ENCODE results near the gene GAK.

Gene GAK

DNA sequence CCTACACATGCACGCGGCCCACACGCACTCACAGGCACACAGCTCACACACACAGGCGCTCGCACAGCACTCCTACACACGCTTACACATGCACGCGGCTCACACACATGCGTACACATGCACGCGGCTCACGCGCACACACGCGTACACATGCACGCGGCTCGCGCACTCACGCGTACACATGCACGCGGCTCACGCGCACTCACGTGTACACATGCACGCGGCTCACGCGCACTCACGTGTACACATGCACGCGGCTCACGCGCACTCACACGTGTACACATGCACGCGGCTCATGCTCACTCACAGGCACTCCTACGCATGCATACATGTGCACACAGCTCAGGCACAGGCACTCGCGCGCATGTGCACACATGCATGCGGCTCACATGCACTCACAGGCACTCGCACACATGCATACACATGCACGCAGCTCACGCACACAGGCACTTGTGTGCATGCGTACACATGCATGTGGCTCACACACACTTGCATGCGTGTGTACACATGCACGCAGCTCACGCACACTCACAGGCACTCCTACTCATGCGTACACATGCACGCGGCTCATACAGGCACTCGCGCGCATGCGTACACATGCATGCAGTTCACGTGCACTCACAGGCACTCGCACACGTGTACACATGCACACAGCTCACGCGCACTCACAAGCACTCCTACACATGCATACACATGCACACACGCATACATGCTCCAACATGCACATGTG is 44.9 kb downstream of the GAK start:
- no peak for DNase-seq

DNA sequence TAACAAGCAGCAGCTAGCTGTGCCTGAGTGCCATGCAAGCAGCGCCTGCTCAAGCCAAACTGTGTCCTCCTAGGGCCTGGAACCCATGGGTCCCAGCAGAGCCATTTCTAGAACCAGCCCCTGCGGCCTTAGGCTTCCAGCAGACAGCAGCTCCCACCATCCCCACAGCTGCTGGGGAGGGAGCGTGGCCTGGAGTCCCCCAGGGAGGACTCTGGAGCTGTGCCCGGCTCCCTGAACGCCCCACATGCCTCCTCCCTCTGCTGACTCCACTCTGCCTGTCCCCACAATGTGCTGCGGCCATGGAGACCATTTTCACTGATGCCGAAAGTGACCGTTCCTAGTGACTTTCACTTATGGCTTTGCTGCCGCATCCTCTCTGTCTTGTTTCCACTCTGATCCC is 45.9 kb downstream of the GAK start:
- no peak for DNase-seq

DNA sequence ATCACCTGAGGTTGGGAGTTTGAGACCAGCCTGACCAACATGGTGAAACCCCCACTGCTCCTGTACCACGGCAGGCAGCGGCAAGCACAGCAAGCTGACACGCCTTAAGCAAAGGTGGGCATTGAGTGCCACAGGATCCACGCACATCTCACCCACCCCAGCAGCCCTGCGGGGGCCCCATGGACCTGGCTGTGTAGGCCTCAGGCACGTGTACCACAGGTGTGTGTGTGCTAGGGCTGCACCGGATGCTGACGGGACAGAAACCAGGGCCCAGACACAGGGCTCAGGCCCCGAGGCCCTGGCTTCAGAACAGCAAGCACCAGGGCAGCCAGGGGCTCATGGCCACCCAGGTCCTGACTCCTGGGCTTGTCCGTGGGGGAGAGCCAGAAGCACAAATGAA is 46.8 kb downstream of the GAK start:
- no peak for DNase-seq

DNA sequence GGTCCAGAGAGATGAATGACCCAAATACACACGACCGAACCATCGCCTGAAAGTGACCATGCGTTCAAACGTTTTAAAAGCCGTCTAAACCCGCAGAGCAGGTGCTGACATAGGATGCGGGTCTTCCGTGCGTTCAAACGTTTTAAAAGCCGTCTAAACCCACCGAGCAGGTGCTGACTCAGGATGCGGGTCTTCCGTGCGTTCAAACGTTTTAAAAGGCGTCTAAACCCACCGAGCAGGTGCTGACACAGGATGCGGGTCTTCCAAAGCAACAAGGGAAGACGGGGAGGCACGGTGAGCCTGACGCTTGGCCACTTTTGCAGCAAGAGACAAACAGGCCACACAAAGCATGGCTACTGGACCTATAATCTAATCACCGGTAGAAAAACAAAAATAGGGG is 47.2 kb downstream of the GAK start:
- DNase-seq: no peak

DNA sequence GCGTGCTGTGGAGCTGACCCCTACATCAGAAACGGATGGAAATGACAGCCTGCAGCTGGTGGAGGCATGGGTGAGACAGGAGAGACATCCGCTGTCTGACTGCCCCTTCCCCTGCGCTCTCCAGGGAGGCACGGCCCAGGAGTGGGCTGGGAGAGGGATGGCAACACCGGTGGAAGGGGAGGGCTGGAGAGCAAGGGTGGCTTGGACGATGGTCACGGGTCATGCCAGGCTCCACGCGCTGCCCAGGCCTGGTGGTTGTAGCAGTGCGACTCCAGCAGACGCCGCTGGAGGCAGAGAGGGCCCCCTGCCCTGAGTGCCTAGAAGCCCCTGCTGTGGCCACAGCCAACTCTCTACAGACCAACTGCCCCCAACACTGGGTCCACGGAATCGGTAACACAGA is 47.9 kb downstream of the GAK start:
- no peak for DNase-seq

DNA sequence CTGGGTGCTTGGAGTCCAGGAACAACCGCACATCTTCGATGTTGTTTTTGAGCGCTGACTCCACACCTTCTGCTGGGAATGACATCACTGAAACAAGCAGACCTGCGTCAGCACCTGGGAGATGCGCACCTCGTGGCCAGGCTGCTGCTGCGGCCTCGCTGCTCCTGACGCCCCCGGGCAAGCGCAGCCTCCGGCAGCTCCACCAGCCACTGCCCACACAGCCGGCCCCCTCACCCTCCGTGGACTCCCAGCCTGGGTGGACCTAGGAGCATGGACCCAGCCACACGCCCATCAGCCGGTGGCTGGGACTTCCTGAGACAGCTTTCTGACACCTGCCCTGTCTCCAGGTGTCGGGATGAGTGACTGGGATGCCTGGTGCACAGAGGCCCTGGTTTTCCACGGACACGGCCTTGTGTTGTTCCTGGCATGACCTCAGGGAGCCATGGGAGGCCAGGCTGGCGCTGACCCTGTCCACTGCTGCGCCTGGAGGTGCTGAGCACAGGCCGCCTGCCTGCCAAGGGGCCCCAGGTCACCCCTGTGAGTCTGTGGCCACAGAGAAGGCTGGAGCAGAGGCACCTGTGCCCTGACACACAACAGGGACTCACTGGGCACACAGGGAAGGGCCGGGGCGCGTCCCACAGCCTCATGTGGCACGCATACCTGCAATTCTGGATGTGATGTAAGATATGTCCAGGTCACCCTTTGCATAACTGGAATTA is 48.6 kb downstream of the GAK start:
- DNase-seq: no peak

DNA sequence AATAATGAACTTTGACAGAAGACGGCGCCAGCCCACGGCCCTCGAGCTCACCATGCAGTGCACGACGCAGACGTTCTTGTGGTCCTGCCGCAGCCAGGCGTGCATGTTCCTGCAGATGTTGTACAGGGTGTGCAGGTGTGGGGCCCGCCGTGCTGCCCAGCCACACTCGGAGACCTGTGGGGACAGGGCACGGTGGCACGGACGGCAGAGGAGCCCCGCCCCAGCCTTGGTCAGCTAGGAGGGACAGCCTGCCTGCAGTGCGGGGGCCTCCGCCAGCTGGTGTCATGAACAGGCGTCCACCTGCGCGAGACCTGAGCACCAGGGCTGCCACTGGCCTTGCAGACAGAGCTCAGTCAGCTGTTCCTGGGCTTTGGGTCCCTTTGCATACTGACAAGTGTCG is 49.5 kb downstream of the GAK start:
- no peak for DNase-seq

DNA sequence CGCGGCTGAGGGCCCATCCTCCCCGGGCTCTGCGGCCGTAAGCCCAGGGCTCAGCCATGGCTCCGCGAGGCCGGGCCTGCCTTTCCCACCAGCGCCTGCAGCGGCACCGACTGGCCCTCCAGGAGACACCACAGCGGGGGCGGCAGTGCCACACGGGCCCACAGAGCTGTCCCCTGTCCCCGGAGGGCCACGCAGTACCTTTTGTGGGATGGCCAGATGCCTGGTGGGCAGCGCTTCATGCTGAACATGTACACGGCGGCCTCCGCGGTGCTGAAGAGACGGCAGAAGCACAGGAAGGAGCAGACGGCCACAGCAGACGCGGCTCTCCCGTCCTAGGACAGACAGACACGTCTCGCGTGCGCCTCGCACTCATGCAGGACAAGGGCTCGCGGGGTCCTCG is 50.4 kb downstream of the GAK start:
- no peak for DNase-seq

DNA sequence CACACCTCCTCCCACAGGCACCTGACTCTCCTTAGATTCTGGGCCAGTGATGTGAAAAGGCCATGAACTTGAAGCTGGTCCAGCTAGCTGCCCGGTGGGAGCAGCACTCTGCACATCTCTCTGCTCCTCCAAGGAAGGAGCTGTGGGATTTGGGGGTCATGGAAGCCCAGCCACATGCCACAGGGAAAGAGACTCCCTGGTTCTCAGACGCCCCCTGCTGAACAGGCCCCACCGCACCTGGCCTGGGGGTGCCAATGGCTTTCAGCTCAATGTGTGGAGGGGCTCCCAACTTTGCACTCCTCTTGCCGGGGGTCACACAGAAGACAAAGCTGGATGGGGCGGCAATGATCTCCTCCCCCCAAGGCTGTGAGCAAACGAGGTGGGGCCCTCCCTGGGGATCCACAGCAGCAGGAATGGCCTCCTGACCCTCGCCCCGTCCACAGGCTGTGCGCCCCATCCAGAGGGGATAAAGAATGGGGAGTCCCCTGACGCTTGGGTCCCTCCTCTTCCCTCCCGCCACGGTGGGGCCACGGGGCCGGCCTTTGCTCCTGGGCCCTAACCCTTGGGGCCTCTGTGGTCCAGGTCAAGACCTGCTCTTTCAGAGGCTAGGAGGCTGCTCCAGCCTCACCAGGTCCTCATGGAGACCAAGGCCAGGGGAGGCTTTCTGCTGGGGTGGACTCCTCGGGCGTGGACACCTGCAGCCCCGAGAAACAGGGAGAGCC is 51.3 kb downstream of the GAK start:
- DNase-seq: no peak

DNA sequence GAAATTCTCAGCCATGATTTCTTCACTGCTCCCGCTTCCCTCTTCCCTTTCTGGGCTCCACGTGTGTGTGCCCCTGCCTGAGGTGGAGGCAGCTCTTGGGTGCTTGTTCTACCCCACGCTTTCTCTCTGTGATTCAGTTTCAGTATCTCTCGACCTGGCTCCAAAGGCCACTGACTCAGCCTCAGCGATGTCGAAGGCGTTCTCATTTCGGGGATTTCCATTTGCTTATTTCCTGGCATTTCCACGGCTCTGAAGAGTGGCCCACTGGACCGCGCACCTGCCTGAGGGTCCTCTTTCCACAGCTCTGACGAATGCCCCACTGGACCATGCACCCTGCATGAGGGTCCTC is 52.4 kb downstream of the GAK start:
- DNase-seq: no peak

DNA sequence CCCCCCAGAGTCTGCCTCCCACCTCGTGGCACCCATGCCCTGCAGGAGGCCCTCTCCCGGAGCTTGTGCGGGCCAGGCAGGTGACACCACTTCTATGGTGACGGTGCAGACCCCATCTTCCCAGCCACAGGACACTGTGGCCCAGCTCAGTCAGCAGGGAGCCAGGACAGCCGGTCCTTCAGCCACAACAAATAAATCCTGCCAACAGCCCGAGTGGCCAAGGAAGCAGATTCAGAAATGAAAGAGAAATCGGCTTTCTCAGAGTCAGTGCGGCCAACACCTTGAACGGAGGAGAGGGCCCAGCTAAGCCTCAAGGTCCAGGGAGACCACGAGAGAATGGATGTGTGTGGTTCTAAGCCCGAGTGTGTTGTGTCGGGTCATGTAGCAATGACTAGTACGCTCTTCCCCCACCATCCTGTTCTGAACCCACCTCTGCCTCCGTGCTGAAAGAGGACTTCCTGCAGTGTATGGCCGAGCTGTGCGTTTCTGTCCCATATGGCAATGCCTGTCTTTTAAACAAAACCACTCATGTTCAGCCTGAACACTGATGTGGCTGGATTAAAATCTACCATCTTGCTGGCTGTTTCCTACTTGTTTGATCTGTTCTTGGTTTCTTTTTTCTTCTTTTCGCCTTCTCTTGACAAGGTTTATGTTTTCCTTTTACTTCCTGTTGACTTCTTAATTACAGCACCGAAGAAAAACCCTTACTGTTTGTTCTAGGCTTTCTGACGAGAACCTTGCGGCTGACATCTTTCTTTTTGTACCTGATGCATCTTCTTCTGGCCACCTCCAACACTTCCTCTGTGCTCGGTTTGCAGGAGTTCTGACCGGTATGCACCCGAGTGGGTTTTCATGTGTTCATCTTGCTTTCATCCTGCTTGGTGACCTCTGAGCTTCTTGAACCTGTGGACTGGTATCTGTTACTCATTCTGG is 53.1 kb downstream of the GAK start:
- no peak for DNase-seq

DNA sequence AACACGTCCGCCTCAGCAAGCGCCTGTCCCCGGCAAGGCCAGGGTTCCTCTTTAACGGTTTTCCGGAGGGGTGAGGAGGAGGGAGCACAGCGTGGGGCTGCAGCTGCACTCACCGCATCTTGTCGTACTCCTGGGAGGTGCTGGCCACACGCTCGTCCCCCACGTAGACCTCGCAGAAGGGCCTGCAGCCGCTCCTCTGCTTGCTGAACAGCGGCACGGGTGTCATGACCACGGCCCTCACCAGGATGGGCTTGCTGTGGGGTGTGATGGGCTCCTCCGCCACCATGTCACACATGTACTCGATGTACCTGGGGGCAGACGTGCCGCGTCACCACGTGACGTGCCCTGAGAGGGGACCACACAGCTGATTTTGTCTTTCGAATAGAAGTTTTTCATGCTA is 54.6 kb downstream of the GAK start:
- no peak for DNase-seq

DNA sequence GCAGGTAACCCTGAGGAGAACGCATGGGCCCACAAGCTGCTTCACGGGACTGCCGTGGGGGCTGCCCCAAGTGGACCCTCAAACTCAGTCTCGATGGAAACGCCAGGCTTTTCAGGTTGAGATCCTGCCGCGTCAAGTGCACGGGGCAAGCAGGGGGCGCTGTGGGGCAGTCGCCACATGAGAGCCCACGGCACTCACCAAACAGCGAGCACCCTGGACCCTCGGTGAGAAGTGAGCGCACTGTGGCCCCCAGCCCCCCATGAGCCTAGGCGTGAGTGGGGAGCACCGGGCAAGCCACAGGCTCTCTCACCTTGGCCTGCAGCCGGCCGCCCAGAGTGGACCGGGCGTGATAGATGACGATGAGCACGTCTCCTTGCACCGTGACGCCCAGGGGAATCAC is 55.3 kb downstream of the GAK start:
- no peak for DNase-seq

DNA sequence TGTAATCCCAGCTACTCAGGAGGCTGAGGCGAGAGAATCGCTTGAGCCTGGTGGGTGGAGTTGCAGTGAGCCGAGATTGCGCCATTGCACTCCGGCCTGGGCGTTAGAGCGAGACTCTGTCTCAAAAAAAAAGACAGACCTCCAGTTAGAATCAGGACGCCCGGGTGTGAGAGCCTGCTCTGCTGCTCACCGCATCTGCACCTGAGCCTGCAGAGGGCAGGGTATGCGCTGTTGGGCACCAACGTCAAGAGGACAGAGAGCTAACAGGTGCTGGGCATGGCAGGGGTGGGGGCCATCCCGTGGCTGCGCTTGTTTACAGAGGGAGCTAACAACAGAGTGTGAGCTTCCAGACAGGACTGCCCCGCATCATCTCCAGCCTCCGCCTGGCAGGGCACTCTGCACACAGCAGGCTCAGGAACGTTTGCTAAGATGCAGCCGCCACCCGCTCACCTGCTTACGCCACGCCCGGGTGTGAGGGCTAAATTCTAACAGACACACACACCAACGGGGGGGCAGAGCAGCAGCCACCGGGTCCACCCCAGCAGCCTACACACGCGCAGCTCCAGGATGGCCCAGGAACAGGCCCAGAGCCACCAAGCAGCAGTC is 56.2 kb downstream of the GAK start:
- DNase-seq: no peak

DNA sequence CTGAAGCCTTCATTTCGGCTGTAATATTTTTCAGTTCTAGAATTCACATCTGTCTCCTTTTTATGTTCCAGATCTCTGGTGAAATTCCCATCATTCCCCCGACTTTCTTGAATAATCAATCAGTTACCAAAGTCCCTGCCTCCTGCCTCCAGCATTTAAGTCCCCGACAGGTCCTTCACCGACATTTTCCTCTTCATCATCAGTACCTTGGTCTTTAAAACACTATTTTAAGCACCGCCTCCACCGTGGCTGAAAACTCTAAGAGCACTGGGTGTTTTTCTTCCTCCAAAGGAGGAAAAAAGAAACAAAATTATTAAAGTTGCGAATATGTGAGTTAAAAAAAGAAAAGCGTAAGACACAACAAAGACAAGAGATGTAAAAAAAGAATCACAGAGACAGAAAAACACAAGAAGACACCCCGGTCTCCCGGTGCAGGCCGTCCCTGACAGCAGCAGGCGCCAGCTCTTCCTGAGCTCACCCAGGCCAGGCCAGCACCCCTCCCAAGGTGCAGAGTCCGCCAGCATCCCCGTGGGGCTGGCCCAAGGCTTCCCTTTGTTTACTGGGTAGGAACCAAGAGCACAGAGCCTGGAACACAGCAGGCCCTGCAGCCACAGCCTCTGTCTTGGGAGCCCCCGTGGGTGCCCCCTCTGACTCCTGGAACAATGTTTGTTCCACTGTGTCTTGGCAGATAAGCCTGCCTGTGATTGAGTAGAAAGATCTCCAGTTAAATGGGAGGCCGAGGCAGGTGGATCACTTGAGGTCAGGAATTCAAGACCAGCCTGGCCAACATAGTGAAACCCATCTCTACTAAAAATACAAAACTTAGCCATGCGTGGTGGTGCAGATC is 56.9 kb downstream of the GAK start:
- no peak for DNase-seq

DNA sequence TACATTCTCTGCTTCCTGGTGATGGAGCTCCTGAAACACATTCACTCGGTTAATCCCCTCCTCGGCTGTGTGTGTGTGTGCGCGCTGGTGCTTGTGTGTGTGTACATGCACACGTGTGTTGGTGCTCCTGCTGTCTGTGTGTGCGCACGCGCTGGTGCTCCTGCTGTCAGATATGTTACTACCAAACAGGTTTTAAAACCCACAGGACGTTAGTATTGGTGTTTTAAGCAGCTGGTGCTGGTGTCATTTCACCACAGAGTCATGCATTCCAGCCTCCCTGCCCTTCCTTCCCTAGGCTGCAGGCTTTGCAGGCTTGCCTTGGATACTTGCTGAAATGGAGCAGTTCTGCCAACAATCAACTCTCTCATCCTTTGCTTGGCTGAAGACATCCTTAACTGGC is 58.1 kb downstream of the GAK start:
- DNase-seq: no peak

DNA sequence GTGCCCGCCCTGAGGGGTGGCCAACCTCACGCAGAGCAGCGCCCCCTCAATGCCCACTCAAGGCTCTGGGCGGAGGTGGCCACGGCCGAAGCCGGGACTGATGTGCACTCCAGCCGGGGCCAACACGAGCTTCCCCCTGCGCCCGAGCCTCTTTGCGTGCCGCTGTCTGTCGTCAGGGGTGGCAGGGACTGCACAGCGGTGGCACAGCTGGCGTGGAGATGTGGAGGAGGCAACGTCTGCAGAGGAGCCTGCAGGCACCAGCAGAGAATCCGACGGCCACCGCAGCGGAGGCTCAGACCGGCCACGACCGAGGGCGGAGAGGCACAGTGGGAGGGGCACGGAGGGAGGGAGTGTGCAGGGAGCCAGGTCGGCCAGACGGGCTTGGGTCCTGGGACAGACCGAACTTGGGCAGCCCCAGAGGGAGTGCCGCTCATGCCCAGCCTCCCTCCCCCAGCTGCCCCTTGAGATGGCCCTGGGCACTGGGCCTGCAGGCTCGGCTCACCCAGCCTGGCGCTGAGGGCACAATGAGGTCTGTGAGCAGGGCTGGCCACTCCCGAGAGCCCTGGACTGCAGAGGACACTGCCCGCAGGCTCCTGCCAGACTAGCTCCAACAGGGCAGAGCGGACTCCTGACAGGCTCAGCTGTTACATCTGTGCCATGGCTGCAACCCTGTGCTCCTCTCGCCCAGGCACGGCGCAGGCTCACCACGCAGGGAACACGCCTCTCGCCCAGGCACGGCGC is 59.7 kb downstream of the GAK start:
- DNase-seq: no peak

DNA sequence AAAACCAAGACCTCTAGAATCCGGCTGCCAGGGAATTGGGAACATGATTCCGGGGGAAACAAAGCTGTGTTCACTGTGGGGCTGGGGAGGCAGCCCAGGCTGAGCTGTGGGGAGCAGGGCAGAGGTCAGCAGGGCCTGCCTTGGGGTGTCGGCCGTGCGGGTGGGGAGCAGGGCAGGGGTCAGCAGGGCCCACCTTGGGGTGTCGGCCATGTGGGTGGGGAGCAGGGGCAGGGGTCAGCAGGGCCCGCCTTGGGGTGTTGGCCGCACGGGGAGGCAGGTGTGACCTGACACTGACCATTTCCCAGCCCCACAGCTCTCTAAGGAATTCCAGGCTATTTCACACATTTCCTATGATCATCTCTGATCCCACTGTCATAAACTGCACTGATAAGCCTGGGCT is 60.6 kb downstream of the GAK start:
- no peak for DNase-seq

DNA sequence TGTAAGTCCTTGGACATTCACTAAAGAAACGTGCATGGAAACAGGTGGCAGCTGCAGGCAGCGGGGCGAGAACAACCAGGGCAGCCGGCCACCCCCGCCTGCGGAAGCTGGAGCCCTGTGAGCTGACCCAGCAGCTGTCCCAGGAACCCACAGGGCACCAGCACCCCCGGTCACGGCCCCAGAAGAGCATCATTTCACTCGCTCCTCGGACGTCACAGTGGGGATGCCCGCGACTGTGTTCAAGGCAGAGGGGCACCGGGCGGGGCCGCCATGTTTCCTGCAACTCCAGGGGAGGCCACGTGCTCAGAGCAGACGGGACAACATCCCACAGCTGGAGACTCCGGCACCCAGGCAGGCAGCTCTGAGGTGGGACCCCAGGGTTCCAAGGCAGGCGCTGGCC is 61.2 kb downstream of the GAK start:
- no peak for DNase-seq

DNA sequence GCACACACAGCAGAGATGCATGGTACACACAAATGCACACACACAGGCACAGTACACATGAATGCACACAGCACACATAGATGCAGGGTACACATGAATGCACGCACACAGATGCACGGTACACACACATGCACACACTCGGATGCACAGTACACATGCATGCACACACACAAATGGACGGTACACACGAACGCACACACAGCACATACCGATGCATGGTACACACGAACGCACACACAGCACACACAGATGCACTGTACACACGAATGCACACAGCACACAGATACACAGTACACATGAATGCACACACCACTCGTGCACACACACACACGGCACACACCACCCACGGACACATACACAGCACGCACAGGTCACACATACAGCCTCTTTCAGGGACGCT is 62.3 kb downstream of the GAK start:
- no peak for DNase-seq

DNA sequence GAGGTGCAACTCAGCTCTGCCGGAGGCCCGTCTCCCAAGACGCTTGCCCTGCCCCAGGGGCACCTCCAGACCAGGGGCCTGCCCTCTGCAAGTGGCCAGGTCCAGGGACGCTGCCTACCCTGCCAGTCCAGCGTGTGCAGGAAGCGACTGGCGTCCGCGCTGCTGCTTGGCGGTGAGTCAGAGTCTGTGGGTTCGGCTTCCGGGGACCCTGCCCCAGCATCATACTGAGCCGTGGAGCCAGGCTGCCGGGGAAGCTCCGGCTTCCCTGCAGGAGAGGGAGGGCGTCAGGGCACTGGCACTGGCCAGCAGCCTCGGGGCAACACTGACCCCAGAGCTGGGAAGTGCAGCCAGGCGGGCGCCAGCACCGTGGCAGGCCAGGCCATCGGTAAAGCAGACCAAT is 63.7 kb downstream of the GAK start:
- no peak for DNase-seq

Measured in NCI-H446 (cell line).